ENCODE measurements around the gene TM9SF4. TPM values are rescaled to one million over a fixed set of nuclear protein-coding genes. Genes with fewer than 3 reads are reported as not detected.

Gene TM9SF4
- polyA plus RNA-seq, 3 donors: 49.7 to 78.5 (median 78.3) TPM

- no peaks in the 10 kb centered on the region for H3K9me3 ChIP-seq (replicated peaks in 1 of 2; ENCODE audit: control insufficient read depth in 1 of 2, insufficient read depth in 1 of 2, low read length in 2 of 2)
- peaks cover 0 to 2% (median 0%) of the 10 kb centered on the region in 7 donors for H3K9me3 Mint-ChIP-seq
- H3K79me2 ChIP-seq (ENCODE audit: insufficient read depth, low read length): peaks cover 3% of the 10 kb centered on the region
- peak overlapping the region in 2 of 7 donors; percentile 84 to 94 for H3K27ac Mint-ChIP-seq
- no peak for TF ChIP-seq CTCF (IDR thresholded peaks at IDR 0.05)
- WGBS (ENCODE audit: insufficient coverage): 100% methylated on average over 3 of the region's 4 CpGs
- H3K36me3 Mint-ChIP-seq: peaks cover 72 to 90% of the 10 kb centered on the region in 2 donors
- no peaks in the 10 kb centered on the region for H3K27me3 ChIP-seq (ENCODE audit: control insufficient read depth in 2 of 2, insufficient read depth in 2 of 2, low read length in 2 of 2)
- DNase-seq: no peak
- H3K9ac ChIP-seq (ENCODE audit: insufficient read depth, low read length, poor library complexity, severe bottlenecking): no peak overlapping the region
- H3K4me1 ChIP-seq (ENCODE audit: control insufficient read depth in 1 of 2, insufficient read depth in 2 of 2, low read length in 2 of 2): peaks cover 18 to 38% of the 10 kb centered on the region in 2 donors
- no peak overlapping the region for H3K4me3 ChIP-seq (replicated peaks in 1 of 3; ENCODE audit: low read depth in 2 of 3, low read length in 3 of 3)
- H3K4me3 Mint-ChIP-seq: no peak overlapping the region
- no peak overlapping the region for H3K4me2 ChIP-seq (replicated peaks; ENCODE audit: extremely low read depth, low read length, poor library complexity, severe bottlenecking)
- no peaks in the 10 kb centered on the region for H4K20me1 ChIP-seq (ENCODE audit: insufficient read depth, low read length)
- peak overlapping the region in 1 of 2 donors; percentile 22 for H3K27ac ChIP-seq (ENCODE audit: low read depth in 1 of 2, low read length in 2 of 2)
- H3K27me3 Mint-ChIP-seq (ENCODE audit: low read depth in 3 of 3): peaks cover 0 to 6% (median 0%) of the 10 kb centered on the region in 3 donors
- peaks cover 64 to 78% of the 10 kb centered on the region in 2 donors for H3K36me3 ChIP-seq (replicated peaks in 1 of 2; ENCODE audit: control insufficient read depth in 1 of 2, insufficient read depth in 2 of 2, low read length in 2 of 2)
- no peak overlapping the region for H2AFZ ChIP-seq (ENCODE audit: insufficient read depth, low read depth, low read length, poor library complexity, severe bottlenecking)
- H3K4me1 Mint-ChIP-seq: peaks cover 41% of the 10 kb centered on the region
- intact Hi-C loops (cut with micrococcal nuclease): no loop called here
These were observed 43.7 kb downstream of the TM9SF4 start for GRCh38 chr20:32153156-32153665.

- no peak for TF ChIP-seq CTCF (IDR thresholded peaks at IDR 0.05)
- no peak overlapping the region for H3K27ac ChIP-seq (ENCODE audit: low read depth in 1 of 2, low read length in 2 of 2)
- Mint-ChIP-seq H3K36me3 (peaks cover 74 to 91% of the 10 kb centered on the region in 2 donors), H3K9me3 (peaks cover 0 to 2% (median 0%) of the 10 kb centered on the region in 7 donors), H3K27ac (peak overlapping the region in 6 of 7 donors; percentile 30 to 99 (median 88)), H3K4me3 (no peak overlapping the region), H3K4me1 (peaks cover 41% of the 10 kb centered on the region), H3K27me3 (ENCODE audit: low read depth in 3 of 3) (peaks cover 0 to 6% (median 0%) of the 10 kb centered on the region in 3 donors)
- no CpG with 5 or more reads among the region's 5 CpGs for WGBS (ENCODE audit: insufficient coverage)
- H3K4me3 ChIP-seq (replicated peaks in 1 of 3; ENCODE audit: low read depth in 2 of 3, low read length in 3 of 3): no peak overlapping the region
- H3K79me2 ChIP-seq (ENCODE audit: insufficient read depth, low read length): peaks cover 3% of the 10 kb centered on the region
- H3K4me1 ChIP-seq (ENCODE audit: control insufficient read depth in 1 of 2, insufficient read depth in 2 of 2, low read length in 2 of 2): peaks cover 18 to 38% of the 10 kb centered on the region in 2 donors
- intact Hi-C loops (cut with micrococcal nuclease): loop anchor here in 1 of 2 donors (2.0 kb wide), 1 partner anchor 41 kb away; no protein-coding TSS in a partner anchor
- H2AFZ ChIP-seq (ENCODE audit: insufficient read depth, low read depth, low read length, poor library complexity, severe bottlenecking): no peak overlapping the region
- H3K9ac ChIP-seq (ENCODE audit: insufficient read depth, low read length, poor library complexity, severe bottlenecking): no peak overlapping the region
- H3K36me3 ChIP-seq (replicated peaks in 1 of 2; ENCODE audit: control insufficient read depth in 1 of 2, insufficient read depth in 2 of 2, low read length in 2 of 2): peaks cover 65 to 78% of the 10 kb centered on the region in 2 donors
- no peak overlapping the region for H3K4me2 ChIP-seq (replicated peaks; ENCODE audit: extremely low read depth, low read length, poor library complexity, severe bottlenecking)
- H3K9me3 ChIP-seq (replicated peaks in 1 of 2; ENCODE audit: control insufficient read depth in 1 of 2, insufficient read depth in 1 of 2, low read length in 2 of 2): no peaks in the 10 kb centered on the region
- DNase-seq: no peak
- H3K27me3 ChIP-seq (ENCODE audit: control insufficient read depth in 2 of 2, insufficient read depth in 2 of 2, low read length in 2 of 2): no peaks in the 10 kb centered on the region
- H4K20me1 ChIP-seq (ENCODE audit: insufficient read depth, low read length): no peaks in the 10 kb centered on the region
These were observed 44.3 kb downstream of the TM9SF4 start for GRCh38 chr20:32153771-32154170.
